GM23248 (cell line): ENCODE data around the gene ZNF331. TPM values are rescaled to one million over a fixed set of nuclear protein-coding genes. Genes with fewer than 3 reads are reported as not detected.
A peak's percentile ranks its signal among the peaks of the same experiment; 100 is the strongest.

Experiments
- DNase-seq: peaks from one replicate; pipeline ENCODE4 v3.0.0-alpha.2; 2015
- H2AFZ ChIP-seq: fragments of 200-600 bp; sonication (generic); 2 replicates; pipeline ENCODE4 v1.6.1; 2016; ENCODE audit warnings: antibody characterized with exemption
- H3F3A ChIP-seq: fragments of 200-600 bp; sonication (generic); 2 replicates; pipeline ENCODE4 v1.6.1; 2016; ENCODE audit warnings: mild to moderate bottlenecking, antibody characterized with exemption, mixed run types; ENCODE audit not compliant: insufficient read depth
- H3K27ac ChIP-seq: fragments of 200-600 bp; sonication (generic); 2 replicates; pipeline ENCODE4 v1.5.1; 2016; ENCODE audit warnings: mild to moderate bottlenecking
- H3K27me3 ChIP-seq: fragments of 200-600 bp; sonication (generic); replicated peaks from 2 replicates; pipeline ENCODE4 v1.6.1; 2016; ENCODE audit warnings: mild to moderate bottlenecking; ENCODE audit not compliant: insufficient read depth
- H3K36me3 ChIP-seq: fragments of 200-600 bp; sonication (generic); 2 replicates; pipeline ENCODE4 v1.6.1; 2016; ENCODE audit warnings: low read depth, mild to moderate bottlenecking
- H3K4me1 ChIP-seq: fragments of 200-600 bp; sonication (generic); 2 replicates; pipeline ENCODE4 v1.6.1; 2016; ENCODE audit warnings: mild to moderate bottlenecking; ENCODE audit not compliant: insufficient read depth
- H3K4me2 ChIP-seq: fragments of 200-600 bp; sonication (generic); one replicate; pipeline ENCODE4 v1.6.1; 2016; ENCODE audit warnings: mild to moderate bottlenecking; ENCODE audit not compliant: unreplicated experiment
- H3K4me3 ChIP-seq: fragments of 200-600 bp; sonication (generic); 2 replicates; pipeline ENCODE4 v1.5.1; 2016; ENCODE audit warnings: mild to moderate bottlenecking
- H3K79me2 ChIP-seq: fragments of 200-600 bp; sonication (generic); 2 replicates; pipeline ENCODE4 v1.6.1; 2016; ENCODE audit warnings: mild to moderate bottlenecking; ENCODE audit not compliant: insufficient read depth
- H3K9ac ChIP-seq: fragments of 200-600 bp; sonication (generic); 2 replicates; pipeline ENCODE4 v1.6.1; 2016; ENCODE audit warnings: mild to moderate bottlenecking
- H3K9me2 ChIP-seq: fragments of 200-600 bp; sonication (generic); 2 replicates; pipeline ENCODE4 v1.6.1; 2016; ENCODE audit warnings: mixed run types, mild to moderate bottlenecking, moderate library complexity; ENCODE audit not compliant: insufficient read depth
- H3K9me3 ChIP-seq: fragments of 200-600 bp; sonication (generic); one replicate; pipeline ENCODE4 v1.6.1; 2017; ENCODE audit warnings: low read depth
- H4K20me1 ChIP-seq: fragments of 200-600 bp; sonication (generic); 2 replicates; pipeline ENCODE4 v1.6.0; 2016; ENCODE audit not compliant: insufficient read depth
- EZH2 ChIP-seq: fragments of 200-600 bp; sonication (generic); IDR thresholded peaks from 2 replicates; pipeline ENCODE4 v1.6.1; 2018; ENCODE audit warnings: antibody characterized with exemption, mild to moderate bottlenecking; ENCODE audit not compliant: insufficient read depth, poor library complexity, severe bottlenecking
- EZH2phosphoT487 ChIP-seq: fragments of 200-600 bp; sonication (generic); IDR thresholded peaks from 2 replicates; pipeline ENCODE4 v1.6.1; 2018; ENCODE audit warnings: antibody characterized with exemption, moderate library complexity, mild to moderate bottlenecking, low read depth; ENCODE audit not compliant: insufficient read depth
- WGBS, 2 experiments: methylation state at CpG; one replicate each; pipeline ENCODE4 v1.1.6; 2015 to 2017; ENCODE audit warnings: low lambda C conversion rate in 2 of 2, low coverage in 1 of 2; ENCODE audit errors: missing lambda C conversion rate in 2 of 2; 5-methylcytosine and 5-hydroxymethylcytosine counted together
- in situ Hi-C: fragments of 300-500 bp; cut with MboI; formaldehyde crosslinking; loops from 2 replicates; pipeline ENCODE4 v1.15.0; 2020
- polyA plus RNA-seq: library from polyadenylated mRNA; unstranded; fragments of >200 nt; fragmentation: Nextera tagmentation; extraction: Ambion mirVana; gene quantifications from 2 replicates; pipeline ENCODE4 v1.2.1, GENCODE V29; 2016
- total RNA-seq: library from RNA; depleted of rRNA; stranded (reverse); fragments of >200 nt; shearing (Covaris generic); gene quantifications from 2 replicates; pipeline ENCODE4 v1.2.3, GENCODE V29; 2014

ZNF331 gene
- total and polyA plus RNA-seq, 2 experiments from 2014 or later = 13.9 to 17.0 TPM

- Histone ChIP-seq H3K4me3 (no peak overlapping the region), H3K27me3 (no peaks in the 10 kb centered on the region), H3K27ac (no peak overlapping the region), H3F3A (no peaks in the 10 kb centered on the region), H2AFZ (no peak overlapping the region), H4K20me1 (no peaks in the 10 kb centered on the region), H3K9ac (no peak overlapping the region), H3K9me3 (no peaks in the 10 kb centered on the region), H3K4me1 (no peaks in the 10 kb centered on the region), H3K79me2 (0 out of 2 replicates have a peak, but pooled peaks cover 9% of the 10 kb centered on the region), H3K36me3 (no peaks in the 10 kb centered on the region), H3K9me2 (no peaks in the 10 kb centered on the region), H3K4me2 (no peak overlapping the region)
- in situ Hi-C loops = no loop called here
- no peak for TF ChIP-seq EZH2
- TF ChIP-seq EZH2phosphoT487 = no peak
- 60 to 63% methylated on average over 4 of the region's 4 CpGs for WGBS, 2 experiments
- DNase-seq = no peak
Observed at GRCh38 chr19:53518121-53518520, 19.8 kb upstream of the ZNF331 start.

- Histone ChIP-seq H3K27me3 (no peaks in the 10 kb centered on the region), H3K27ac (no peak overlapping the region), H3K4me1 (no peaks in the 10 kb centered on the region), H3K4me2 (no peak overlapping the region), H3K36me3 (no peaks in the 10 kb centered on the region), H3K9me3 (no peaks in the 10 kb centered on the region), H3K4me3 (no peak overlapping the region), H2AFZ (no peak overlapping the region), H3K9me2 (no peaks in the 10 kb centered on the region), H3K79me2 (0 out of 2 replicates have a peak, but pooled peaks cover 9% of the 10 kb centered on the region), H3K9ac (no peak overlapping the region), H3F3A (no peaks in the 10 kb centered on the region), H4K20me1 (no peaks in the 10 kb centered on the region)
- in situ Hi-C loops = no loop called here
- TF ChIP-seq EZH2 (no peak), EZH2phosphoT487 (no peak)
- 7 to 8% methylated on average over 1 of the region's 1 CpG for WGBS, 2 experiments
- DNase-seq = no peak
Observed at GRCh38 chr19:53518716-53519115, 19.2 kb upstream of the ZNF331 start.

- H3K79me2 ChIP-seq = 0 out of 2 replicates have a peak, but pooled peaks cover 9% of the 10 kb centered on the region
- H3K27ac ChIP-seq = no peak overlapping the region
- H3K4me1 ChIP-seq = no peaks in the 10 kb centered on the region
- peak; percentile 5 for DNase-seq
- H3K4me2 ChIP-seq = no peak overlapping the region
- no peaks in the 10 kb centered on the region for H3K9me2 ChIP-seq
- H3K9me3 ChIP-seq = no peaks in the 10 kb centered on the region
- no peak for TF ChIP-seq EZH2phosphoT487
- TF ChIP-seq EZH2 = no peak
- no peak overlapping the region for H3K9ac ChIP-seq
- in situ Hi-C loops = no loop called here
- WGBS, 2 experiments = 80 to 86% methylated on average over 7 of the region's 7 CpGs
- H3K27me3 ChIP-seq = no peaks in the 10 kb centered on the region
- H4K20me1 ChIP-seq = no peaks in the 10 kb centered on the region
- H3K36me3 ChIP-seq = no peaks in the 10 kb centered on the region
- H3K4me3 ChIP-seq = no peak overlapping the region
- no peaks in the 10 kb centered on the region for H3F3A ChIP-seq
- no peak overlapping the region for H2AFZ ChIP-seq
Observed at GRCh38 chr19:53519446-53519845, 18.5 kb upstream of the ZNF331 start.

GRCh38 chr19:53520163-53520546 lies 17.8 kb upstream of the ZNF331 start:
- WGBS, 2 experiments = 60 to 64% methylated on average over 13 of the region's 13 CpGs
- Histone ChIP-seq H3K27ac (peak overlapping the region; percentile 62), H3K4me3 (peak overlapping the region; percentile 95), H3K4me1 (no peaks in the 10 kb centered on the region), H3K79me2 (0 out of 2 replicates have a peak, but pooled peaks cover 9% of the 10 kb centered on the region), H3K36me3 (no peaks in the 10 kb centered on the region), H3K9ac (peak overlapping the region; percentile 72), H3F3A (no peaks in the 10 kb centered on the region), H3K9me2 (no peaks in the 10 kb centered on the region), H3K4me2 (peak overlapping the region; percentile 76), H2AFZ (peak overlapping the region; percentile 99), H3K9me3 (no peaks in the 10 kb centered on the region), H4K20me1 (no peaks in the 10 kb centered on the region), H3K27me3 (no peaks in the 10 kb centered on the region)
- no peak for DNase-seq
- no peak for TF ChIP-seq EZH2phosphoT487
- TF ChIP-seq EZH2 = no peak
- in situ Hi-C loops = no loop called here
